ENCODE measurements around the gene SLC39A6. TPM values are rescaled to one million over a fixed set of nuclear protein-coding genes. Genes with fewer than 3 reads are reported as not detected.

Gene SLC39A6
- total and polyA plus RNA-seq, 2 of the 13 experiments (the other 11 are each of a cell fraction or from before 2014, with no cell fraction given) = 41.7 to 59.2 TPM

DNA sequence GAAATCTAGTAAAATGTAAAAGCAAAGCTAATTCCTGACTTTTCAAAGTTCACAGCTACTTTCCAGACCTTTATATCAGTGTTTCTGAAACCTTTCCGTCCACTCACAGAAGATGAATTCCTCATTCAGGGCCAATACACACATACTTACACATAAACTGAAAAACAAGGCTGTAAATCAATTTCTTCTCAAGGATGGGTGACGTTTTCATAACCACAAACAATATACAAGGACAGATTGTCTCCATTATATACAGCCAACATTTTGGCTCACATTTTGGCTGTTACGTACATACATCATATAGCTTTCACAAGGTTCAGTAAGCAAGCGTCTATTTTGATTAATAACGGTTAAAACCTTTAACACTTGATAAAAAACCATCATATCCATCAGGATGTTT, 63.1 kb downstream of the SLC39A6 start:
- H3K79me2 ChIP-seq (ENCODE audit: insufficient read depth, low read length) = peaks cover 62% of the 10 kb centered on the region
- H3K36me3 ChIP-seq (replicated peaks in 1 of 2; ENCODE audit: control insufficient read depth in 1 of 2, insufficient read depth in 2 of 2, low read length in 2 of 2) = no peaks in the 10 kb centered on the region
- peaks cover 22% of the 10 kb centered on the region; the same call in 1 of the 2 replicates for H4K20me1 ChIP-seq (ENCODE audit: insufficient read depth, low read length)
- BruUV-seq (replicated peaks) = no TSS peak
- intact Hi-C loops (cut with micrococcal nuclease; ENCODE audit: unreplicated experiment) = no loop called here
- H3K27ac ChIP-seq (ENCODE audit: extremely low read length, insufficient read depth, low read length) = peak overlapping the region; percentile 89
- peaks cover 46% of the 10 kb centered on the region for H3K4me1 ChIP-seq (ENCODE audit: insufficient read depth, low read length)
- ChIA-PET CTCF (ENCODE audit: low intra/inter-chr PET ratio, low total read pairs) (no interaction called here), POLR2A (interaction anchor here (2.1 kb wide), 1 partner anchor 93 kb away, joined by 5 read pairs; the partner anchor contains the start of gene RMP24)
- no peak for DNase-seq (ENCODE audit: low spot score)
- no peak for FAIRE-seq
- H3K9me3 ChIP-seq (ENCODE audit: low read length) = no peaks in the 10 kb centered on the region
- peak overlapping the region; percentile 91 for H3K9ac ChIP-seq (ENCODE audit: insufficient read depth, low read depth, low read length)
- TF ChIP-seq ZNF225 (CRISPR knock-in tag; IDR thresholded peaks at IDR 0.05) = no peak
- TF ChIP-seq, protein P1, sequence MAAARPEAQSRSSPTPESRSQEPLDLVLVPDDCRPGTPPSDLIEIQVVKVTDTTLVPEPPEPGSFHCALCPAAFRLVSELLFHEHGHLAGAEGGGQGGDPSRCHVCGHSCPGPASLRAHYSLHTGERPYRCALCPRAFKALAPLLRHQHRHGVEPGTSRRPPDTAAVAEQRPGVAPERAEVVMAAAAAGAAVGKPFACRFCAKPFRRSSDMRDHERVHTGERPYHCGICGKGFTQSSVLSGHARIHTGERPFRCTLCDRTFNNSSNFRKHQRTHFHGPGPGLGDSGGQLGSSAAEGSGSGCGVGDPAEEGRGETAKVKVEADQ (CRISPR knock-in tag; IDR thresholded peaks at IDR 0.05; ENCODE audit: borderline replicate concordance) = no peak
- no peak for TF ChIP-seq PHF21A (CRISPR knock-in tag; IDR thresholded peaks at IDR 0.05)
- no peak for TF ChIP-seq TCF12 (IDR thresholded peaks at IDR 0.05)
- TF ChIP-seq TCF12 (CRISPR knock-in tag; IDR thresholded peaks at IDR 0.05) = no peak
- no peak for TF ChIP-seq ZBTB38 (CRISPR knock-in tag; IDR thresholded peaks at IDR 0.05)
- TF ChIP-seq, protein P2, sequence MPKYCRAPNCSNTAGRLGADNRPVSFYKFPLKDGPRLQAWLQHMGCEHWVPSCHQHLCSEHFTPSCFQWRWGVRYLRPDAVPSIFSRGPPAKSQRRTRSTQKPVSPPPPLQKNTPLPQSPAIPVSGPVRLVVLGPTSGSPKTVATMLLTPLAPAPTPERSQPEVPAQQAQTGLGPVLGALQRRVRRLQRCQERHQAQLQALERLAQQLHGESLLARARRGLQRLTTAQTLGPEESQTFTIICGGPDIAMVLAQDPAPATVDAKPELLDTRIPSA (CRISPR knock-in tag; IDR thresholded peaks at IDR 0.05; ENCODE audit: borderline replicate concordance) = no peak
- no peak for TF ChIP-seq CREB1 (IDR thresholded peaks at IDR 0.05)
- no peak for TF ChIP-seq CREB1 (CRISPR knock-in tag; IDR thresholded peaks at IDR 0.05)
- TF ChIP-seq ZNF562 (CRISPR knock-in tag; IDR thresholded peaks at IDR 0.05; ENCODE audit: borderline replicate concordance) = no peak
- TF ChIP-seq NFATC3 (CRISPR knock-in tag; IDR thresholded peaks at IDR 0.05) = no peak
- TF ChIP-seq ZNF660 (CRISPR knock-in tag; IDR thresholded peaks at IDR 0.05; ENCODE audit: borderline replicate concordance, low read depth) = no peak
- no peak for TF ChIP-seq ERF (CRISPR knock-in tag; IDR thresholded peaks at IDR 0.05)
- TF ChIP-seq KLF13 (CRISPR knock-in tag; IDR thresholded peaks at IDR 0.05) = no peak
- no peak for TF ChIP-seq NBN (conservative IDR thresholded peaks at IDR 0.05)
- TF ChIP-seq ZSCAN9 (CRISPR knock-in tag; IDR thresholded peaks at IDR 0.05; ENCODE audit: borderline replicate concordance) = no peak
- TF ChIP-seq, protein P3, sequence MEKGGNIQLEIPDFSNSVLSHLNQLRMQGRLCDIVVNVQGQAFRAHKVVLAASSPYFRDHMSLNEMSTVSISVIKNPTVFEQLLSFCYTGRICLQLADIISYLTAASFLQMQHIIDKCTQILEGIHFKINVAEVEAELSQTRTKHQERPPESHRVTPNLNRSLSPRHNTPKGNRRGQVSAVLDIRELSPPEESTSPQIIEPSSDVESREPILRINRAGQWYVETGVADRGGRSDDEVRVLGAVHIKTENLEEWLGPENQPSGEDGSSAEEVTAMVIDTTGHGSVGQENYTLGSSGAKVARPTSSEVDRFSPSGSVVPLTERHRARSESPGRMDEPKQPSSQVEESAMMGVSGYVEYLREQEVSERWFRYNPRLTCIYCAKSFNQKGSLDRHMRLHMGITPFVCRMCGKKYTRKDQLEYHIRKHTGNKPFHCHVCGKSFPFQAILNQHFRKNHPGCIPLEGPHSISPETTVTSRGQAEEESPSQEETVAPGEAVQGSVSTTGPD (CRISPR knock-in tag; IDR thresholded peaks at IDR 0.05) = no peak
- TF ChIP-seq ZNF7 (CRISPR knock-in tag; IDR thresholded peaks at IDR 0.05) = no peak
- H3K27me3 ChIP-seq (ENCODE audit: control insufficient read depth in 1 of 2, insufficient read depth in 2 of 2, low read length in 2 of 2) = no peaks in the 10 kb centered on the region; a peak in 1 of 5 replicates
- peak overlapping the region; percentile 91 for H3K4me2 ChIP-seq (ENCODE audit: low read depth, low read length)
- no peak for ATAC-seq
- in situ Hi-C loops (cut with HindIII; ENCODE audit: extremely low pct_ligation_motif_present, low pct_unique_long_range_greater_than_20kb) = no loop called here
- H2AFZ ChIP-seq (ENCODE audit: low read length) = no peak overlapping the region
- H3K4me3 ChIP-seq (replicated peaks in 1 of 3; ENCODE audit: insufficient read depth in 1 of 3, low read depth in 2 of 3, low read length in 3 of 3) = peak overlapping the region; percentile 84 to 94 (median 87); a peak in 5 of 6 replicates
- WGBS (ENCODE audit: low lambda C conversion rate) = 5% methylated on average over 5 of the region's 5 CpGs
